Measurements from ENCODE around the gene STAT5A. TPM values are rescaled to one million over a fixed set of nuclear protein-coding genes. Genes with fewer than 3 reads are reported as not detected.
"Not testable (repeated sequence)": the region's sequence is repeated elsewhere in the genome, so short reads cannot be mapped to it uniquely, and the experiment has no call there.

Gene STAT5A
- total RNA-seq, 1 donor from 2014 or later: 0.77 TPM

- FAIRE-seq (no peak), DNase-seq (ENCODE audit: low read depth) (no peak)
- no peaks in the 10 kb centered on the region for H3K9me3 ChIP-seq (ENCODE audit: insufficient read depth, low read depth, low read length)
- H3K4me3 ChIP-seq (ENCODE audit: insufficient read depth, low read depth, low read length): no peak overlapping the region
- peaks cover 74% of the 10 kb centered on the region for H3K79me2 ChIP-seq (ENCODE audit: insufficient read depth, low read length)
- no peaks in the 10 kb centered on the region for H3K27me3 ChIP-seq (ENCODE audit: insufficient read depth, low read length)
- H3K36me3 ChIP-seq (ENCODE audit: insufficient read depth, low read length): no peaks in the 10 kb centered on the region
- TF ChIP-seq CTCF (IDR thresholded peaks at IDR 0.05; ENCODE audit: insufficient read depth, low read depth, low read length) (no peak), EZH2 (IDR thresholded peaks at IDR 0.05; ENCODE audit: insufficient read depth, low read length) (no peak)
- peaks cover 4% of the 10 kb centered on the region for H3K4me1 ChIP-seq (ENCODE audit: insufficient read depth, low read length)
- H3K9ac ChIP-seq (ENCODE audit: low read length): no peak overlapping the region
- H4K20me1 ChIP-seq (ENCODE audit: insufficient read depth, low read length): peaks cover 20% of the 10 kb centered on the region
- H3K9me3 Mint-ChIP-seq (ENCODE audit: unreplicated experiment): no peaks in the 10 kb centered on the region
- no peak overlapping the region for H2AFZ ChIP-seq (ENCODE audit: low read depth, low read length)
- H3K4me1 Mint-ChIP-seq (ENCODE audit: low read depth, unreplicated experiment): peaks cover under 1% of the 10 kb centered on the region
- no peak overlapping the region for H3K27ac ChIP-seq (ENCODE audit: low read depth, low read length)
- no peaks in the 10 kb centered on the region for H3K27me3 Mint-ChIP-seq (ENCODE audit: low read depth, unreplicated experiment)
- no peaks in the 10 kb centered on the region for H3K36me3 Mint-ChIP-seq (ENCODE audit: low read depth, unreplicated experiment)
- H3K27ac Mint-ChIP-seq (ENCODE audit: unreplicated experiment): no peak overlapping the region
- no peak overlapping the region for H3K4me2 ChIP-seq (ENCODE audit: low read length)
- H3K4me3 Mint-ChIP-seq (ENCODE audit: unreplicated experiment): no peak overlapping the region
Measured at GRCh38 chr17:42260318-42260717, 28.0 kb upstream of the STAT5A start.

GRCh38 chr17:42264366-42264765 is 23.9 kb upstream of the STAT5A start:
- not testable (repeated sequence) for H3K4me2 ChIP-seq (ENCODE audit: low read length); FAIRE-seq; H3K27me3 ChIP-seq (ENCODE audit: insufficient read depth, low read length); H2AFZ ChIP-seq (ENCODE audit: low read depth, low read length); H3K9me3 ChIP-seq (ENCODE audit: insufficient read depth, low read depth, low read length); H3K4me1 Mint-ChIP-seq (ENCODE audit: low read depth, unreplicated experiment); H3K36me3 Mint-ChIP-seq (ENCODE audit: low read depth, unreplicated experiment); H3K27ac ChIP-seq (ENCODE audit: low read depth, low read length); H3K27ac Mint-ChIP-seq (ENCODE audit: unreplicated experiment); H3K27me3 Mint-ChIP-seq (ENCODE audit: low read depth, unreplicated experiment); H3K9ac ChIP-seq (ENCODE audit: low read length); DNase-seq (ENCODE audit: low read depth); H3K4me3 ChIP-seq (ENCODE audit: insufficient read depth, low read depth, low read length); H3K4me1 ChIP-seq (ENCODE audit: insufficient read depth, low read length); H3K36me3 ChIP-seq (ENCODE audit: insufficient read depth, low read length); H3K9me3 Mint-ChIP-seq (ENCODE audit: unreplicated experiment); H3K4me3 Mint-ChIP-seq (ENCODE audit: unreplicated experiment)
- Histone ChIP-seq H4K20me1 (ENCODE audit: insufficient read depth, low read length) (peaks cover 22% of the 10 kb centered on the region), H3K79me2 (ENCODE audit: insufficient read depth, low read length) (peaks cover 82% of the 10 kb centered on the region)

GRCh38 chr17:42266462-42266861 is 21.8 kb upstream of the STAT5A start:
- Mint-ChIP-seq H3K27me3 (ENCODE audit: low read depth, unreplicated experiment) (no peaks in the 10 kb centered on the region), H3K9me3 (ENCODE audit: unreplicated experiment) (no peaks in the 10 kb centered on the region), H3K36me3 (ENCODE audit: low read depth, unreplicated experiment) (no peaks in the 10 kb centered on the region), H3K4me1 (ENCODE audit: low read depth, unreplicated experiment) (peaks cover 3% of the 10 kb centered on the region), H3K4me3 (ENCODE audit: unreplicated experiment) (no peak overlapping the region), H3K27ac (ENCODE audit: unreplicated experiment) (no peak overlapping the region)
- Histone ChIP-seq H4K20me1 (ENCODE audit: insufficient read depth, low read length) (peaks cover 32% of the 10 kb centered on the region), H3K27ac (ENCODE audit: low read depth, low read length) (peak overlapping the region; percentile 67), H3K27me3 (ENCODE audit: insufficient read depth, low read length) (no peaks in the 10 kb centered on the region), H3K4me1 (ENCODE audit: insufficient read depth, low read length) (peaks cover 7% of the 10 kb centered on the region), H3K36me3 (ENCODE audit: insufficient read depth, low read length) (no peaks in the 10 kb centered on the region), H2AFZ (ENCODE audit: low read depth, low read length) (no peak overlapping the region), H3K4me2 (ENCODE audit: low read length) (no peak overlapping the region), H3K9me3 (ENCODE audit: insufficient read depth, low read depth, low read length) (no peaks in the 10 kb centered on the region), H3K9ac (ENCODE audit: low read length) (no peak overlapping the region), H3K4me3 (ENCODE audit: insufficient read depth, low read depth, low read length) (no peak overlapping the region), H3K79me2 (ENCODE audit: insufficient read depth, low read length) (peaks cover 83% of the 10 kb centered on the region)
- no peak for TF ChIP-seq EZH2 (IDR thresholded peaks at IDR 0.05; ENCODE audit: insufficient read depth, low read length)
- no peak for TF ChIP-seq CTCF (IDR thresholded peaks at IDR 0.05; ENCODE audit: insufficient read depth, low read depth, low read length)
- FAIRE-seq (no peak), DNase-seq (ENCODE audit: low read depth) (no peak)

Data from astrocyte (in vitro differentiated cells and primary cell).